A549 (cell line): ENCODE measurements around the gene PRR20E.
"Not testable (repeated sequence)": the region's sequence is repeated elsewhere in the genome, so short reads cannot be mapped to it uniquely, and the experiment has no call there.

Experiments
- CTCF ChIP-seq: fragments of >200 bp; sonication (Bioruptor Twin); formaldehyde crosslinking; IDR thresholded peaks from 3 replicates; pipeline ENCODE4 v1.5.1; 2016
- POLR2AphosphoS2 ChIP-seq: conservative IDR thresholded peaks from 2 replicates; pipeline ENCODE4 v1.6.1; 2012; ENCODE audit warnings: low read length, improper control_type of control experiment, inconsistent platforms

GRCh38 chr13:57148106-57148505 lies 18.9 kb upstream of the PRR20E start:
- not testable (repeated sequence) for TF ChIP-seq CTCF, POLR2AphosphoS2
